Hepatic stellate cell (primary cell): ENCODE measurements around the gene PTGDS.

Experiments used
- DNase-seq: peaks from one replicate; pipeline ENCODE4 v3.0.0; 2011; ENCODE audit warnings: low spot score

PTGDS gene

GRCh38 chr9:136977223-136977622 is at the start of gene PTGDS:
PTGDS (plus strand) TSS chr9:136977504; CDS start chr9:136977579, 75 bp downstream.
- no peak for DNase-seq

GRCh38 chr9:136928591-136928990 is 48.7 kb upstream of the PTGDS start:
- no peak for DNase-seq

DNA sequence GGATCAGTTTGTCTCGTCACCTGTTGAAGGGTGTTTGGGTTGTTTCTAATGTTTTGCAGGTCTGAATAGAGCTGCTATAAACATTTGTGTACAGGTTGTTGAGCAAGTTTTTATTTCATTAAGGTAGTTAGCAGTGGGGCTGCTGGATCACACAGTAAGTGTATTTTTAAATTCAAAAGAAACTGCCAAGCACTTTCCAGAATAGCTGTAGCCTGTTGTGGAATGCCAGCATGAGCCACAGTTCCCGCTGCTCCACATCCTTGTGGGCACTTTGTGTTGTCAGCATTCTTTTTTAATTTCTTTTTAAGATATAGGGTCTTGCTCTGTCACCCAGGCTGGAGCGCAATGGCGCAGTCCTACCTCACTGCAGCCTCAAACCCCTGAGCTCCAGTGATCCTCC is 47.3 kb upstream of the PTGDS start:
- no peak for DNase-seq

GRCh38 chr9:136931611-136932130 is 45.6 kb upstream of the PTGDS start:
- no peak for DNase-seq

DNA sequence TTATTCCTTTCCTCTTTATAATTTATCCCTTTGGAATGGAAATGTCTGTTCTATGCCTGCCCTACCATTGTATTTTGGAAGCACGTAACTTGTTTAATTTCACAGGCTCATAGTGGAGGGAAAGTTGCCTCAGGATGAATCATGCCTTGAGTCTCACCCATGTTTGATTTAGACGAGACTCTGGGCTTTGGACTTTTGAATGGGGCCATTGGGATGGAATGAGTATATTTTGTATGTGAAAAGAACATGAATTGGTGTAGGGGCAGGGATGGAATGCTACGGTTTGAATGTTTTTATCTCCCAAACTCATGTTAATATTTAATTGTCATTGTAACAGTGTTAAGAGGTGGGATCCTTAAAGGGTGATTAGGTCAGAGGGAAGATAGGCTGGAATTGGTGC is 43.0 kb upstream of the PTGDS start:
- DNase-seq: no peak

DNA sequence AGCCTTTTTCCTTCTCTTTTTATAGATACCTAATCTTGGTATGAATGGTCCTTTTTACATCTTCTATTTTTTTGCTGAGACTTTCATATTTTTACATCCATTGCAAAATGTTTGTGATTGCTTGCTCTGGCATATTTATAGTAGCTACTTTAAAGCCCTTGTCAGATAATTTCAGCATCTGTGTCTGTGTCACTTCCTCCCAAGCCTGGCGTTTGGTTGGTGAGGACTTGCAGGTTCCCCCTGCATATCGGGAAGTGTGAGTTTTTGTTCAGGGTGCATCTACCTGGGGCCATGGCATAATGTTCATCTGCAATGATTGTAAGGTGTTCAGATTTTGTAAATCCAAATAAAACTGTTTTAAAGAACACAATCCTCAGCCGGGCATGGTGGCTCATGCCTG is 41.7 kb upstream of the PTGDS start:
- DNase-seq: no peak

DNA sequence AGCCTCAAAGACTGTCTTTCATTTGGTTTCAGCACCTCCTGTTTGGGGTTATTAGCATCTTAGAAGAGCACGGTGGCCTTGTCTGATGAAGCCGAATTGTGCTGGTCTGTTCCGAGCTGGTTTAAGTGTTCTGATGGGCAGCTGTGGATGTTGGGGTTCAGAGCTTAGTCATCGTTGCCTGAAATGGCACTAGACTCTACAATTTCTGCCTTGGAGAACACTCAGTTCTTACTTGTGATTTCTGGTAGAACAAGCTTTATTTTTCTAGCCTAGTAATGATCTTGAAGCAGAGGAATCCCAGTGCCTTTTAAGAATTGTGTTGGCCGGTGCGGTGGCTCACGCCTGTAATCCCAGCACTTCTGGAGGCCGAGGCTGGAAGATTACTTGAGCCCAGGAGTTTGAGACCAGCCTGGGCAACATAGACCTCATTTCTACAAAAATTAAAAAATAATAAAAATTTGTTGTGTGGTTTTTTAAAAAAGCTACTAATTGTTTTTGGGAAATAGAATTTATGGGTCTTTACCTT is 40.6 kb upstream of the PTGDS start:
- no peak for DNase-seq

GRCh38 chr9:136937186-136938001 is 39.9 kb upstream of the PTGDS start:
- DNase-seq: no peak

- no peak for DNase-seq
Observed at GRCh38 chr9:136939431-136939995, 37.8 kb upstream of the PTGDS start.

GRCh38 chr9:136939996-136940525 is 37.2 kb upstream of the PTGDS start:
- DNase-seq: no peak

DNA sequence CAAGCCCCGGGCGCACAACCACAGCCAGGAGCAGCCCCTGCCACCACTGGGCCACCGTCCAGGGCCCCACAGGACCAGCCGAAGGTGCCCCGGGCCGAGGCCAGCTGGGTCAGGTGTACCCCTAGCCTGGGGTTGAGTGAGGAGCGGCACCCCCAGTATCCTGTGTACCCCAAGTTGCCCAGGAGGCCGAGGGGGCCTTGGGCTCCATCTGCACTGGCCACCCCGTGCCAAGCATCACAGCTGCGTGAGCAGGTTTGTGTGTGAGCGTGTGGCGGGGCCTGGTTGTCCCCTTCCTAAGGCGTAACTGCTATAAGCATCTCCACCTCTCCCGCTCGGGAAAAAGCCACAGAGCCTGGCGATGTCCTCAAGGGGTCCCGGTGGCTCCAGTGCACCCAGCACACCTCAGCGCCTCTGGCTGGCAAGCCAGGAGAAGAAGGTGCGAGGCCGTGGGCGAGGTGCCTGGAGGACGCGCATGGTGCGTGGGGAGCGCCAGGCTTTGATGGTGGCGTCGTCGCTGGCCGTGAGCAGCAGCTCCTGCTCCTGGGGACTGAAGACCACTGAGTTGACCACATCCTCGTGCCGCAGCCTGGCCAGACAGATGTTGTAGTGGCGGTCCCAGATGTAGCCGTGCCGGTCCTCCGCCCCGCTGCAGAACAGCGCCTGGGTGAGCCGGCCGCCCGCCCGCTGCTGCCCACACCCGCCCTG is 36.6 kb upstream of the PTGDS start:
- DNase-seq: no peak

DNA sequence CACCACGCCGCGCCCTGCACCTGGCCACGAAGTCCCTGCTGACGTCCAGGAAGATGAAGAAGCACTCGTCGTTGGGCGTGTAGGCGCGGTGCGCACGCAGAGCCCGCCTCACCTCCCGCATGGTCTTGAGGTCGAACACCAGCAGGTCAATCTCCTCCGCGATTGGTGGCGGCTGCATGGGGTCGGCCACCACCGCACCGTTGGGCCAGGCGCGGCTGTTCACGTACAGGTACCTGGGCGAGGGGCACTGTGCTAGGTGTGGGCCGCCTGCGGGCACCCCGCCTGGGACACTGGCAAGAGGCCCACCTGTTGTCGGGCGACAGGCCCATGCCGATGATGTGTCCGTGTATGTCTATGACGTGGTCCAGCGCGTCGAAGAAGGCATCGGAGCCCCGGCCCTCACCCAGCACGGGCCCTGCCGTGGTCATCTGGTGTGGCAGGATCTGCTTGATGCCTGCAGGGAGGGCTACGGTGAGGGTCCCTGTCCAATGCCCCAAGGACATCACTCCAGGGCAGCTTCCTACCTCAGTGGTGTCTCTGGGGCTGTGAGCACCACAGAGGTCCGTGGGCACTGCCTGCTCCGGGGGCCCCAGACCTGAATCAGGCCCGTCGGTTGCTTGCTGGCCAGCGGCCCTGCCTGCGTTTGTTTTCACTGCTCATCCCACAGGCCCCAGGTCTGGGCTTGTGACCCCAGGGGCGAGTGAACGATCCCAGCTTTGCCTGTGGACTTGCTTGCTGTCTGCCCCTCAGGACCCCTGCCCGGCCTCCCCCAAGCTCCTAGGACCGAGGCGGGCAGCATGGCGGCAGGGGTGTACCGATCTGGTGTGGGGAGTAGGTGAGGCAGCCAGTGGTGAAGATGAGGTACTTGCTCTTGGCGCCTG is 35.8 kb upstream of the PTGDS start:
- DNase-seq: no peak

GRCh38 chr9:136942112-136942880 is 35.0 kb upstream of the PTGDS start:
- no peak for DNase-seq

GRCh38 chr9:136942881-136943230 is 34.4 kb upstream of the PTGDS start:
- no peak for DNase-seq

GRCh38 chr9:136943291-136944211 is 33.8 kb upstream of the PTGDS start:
- no peak for DNase-seq

- peak; percentile 91 for DNase-seq
Observed at GRCh38 chr9:136944212-136944518, 33.1 kb upstream of the PTGDS start.

GRCh38 chr9:136944519-136945332 is 32.6 kb upstream of the PTGDS start, which contains the start of the genes C8G and FBXW5:
C8G (plus strand) TSS chr9:136945243; CDS start chr9:136945321, 78 bp downstream.
FBXW5 (minus strand) TSS chr9:136944738; CDS start chr9:136944083, 655 bp downstream.
- peak; percentile 100 for DNase-seq

GRCh38 chr9:136945333-136946227 is 31.7 kb upstream of the PTGDS start:
- no peak for DNase-seq
